IPS DF 19.7 (cell line): ENCODE data around the gene PRG3.
"Not testable (repeated sequence)": the region's sequence is repeated elsewhere in the genome, so short reads cannot be mapped to it uniquely, and the experiment has no call there.

Experiments
- DNase-seq: peaks from one replicate; pipeline ENCODE4 v3.0.0-alpha.2; 2013; ENCODE audit warnings: low read depth, low spot score

The PRG3 gene

GRCh38 chr11:57408771-57409170 lies 27.8 kb upstream of the PRG3 start:
- DNase-seq, result no peak

GRCh38 chr11:57407941-57408475 lies 27.1 kb upstream of the PRG3 start:
- DNase-seq, result no peak

GRCh38 chr11:57407010-57407920 lies 26.3 kb upstream of the PRG3 start:
- no peak for DNase-seq

- no peak for DNase-seq
Measured at GRCh38 chr11:57406337-57406904, 25.5 kb upstream of the PRG3 start.

GRCh38 chr11:57405271-57405860 lies 24.4 kb upstream of the PRG3 start:
- no peak for DNase-seq

GRCh38 chr11:57403802-57404147 lies 22.8 kb upstream of the PRG3 start:
- no peak for DNase-seq

- not testable (repeated sequence) for DNase-seq
Measured at GRCh38 chr11:57403003-57403801, 22.3 kb upstream of the PRG3 start.

GRCh38 chr11:57402188-57403002 lies 21.4 kb upstream of the PRG3 start:
- DNase-seq, result no peak

- DNase-seq, result no peak
Measured at GRCh38 chr11:57399972-57400578, 19.1 kb upstream of the PRG3 start.

GRCh38 chr11:57399221-57399620 lies 18.3 kb upstream of the PRG3 start:
- no peak for DNase-seq

- DNase-seq, result no peak
Measured at GRCh38 chr11:57397394-57397990, 16.5 kb upstream of the PRG3 start.

- no peak for DNase-seq
Measured at GRCh38 chr11:57396744-57397143, 15.8 kb upstream of the PRG3 start.

GRCh38 chr11:57395905-57396623 lies 15.1 kb upstream of the PRG3 start:
- no peak for DNase-seq

GRCh38 chr11:57394203-57394965 lies 13.4 kb upstream of the PRG3 start:
- no peak for DNase-seq

- no peak for DNase-seq
Measured at GRCh38 chr11:57392763-57393105, 11.8 kb upstream of the PRG3 start.

GRCh38 chr11:57392066-57392762 lies 11.3 kb upstream of the PRG3 start:
- no peak for DNase-seq

GRCh38 chr11:57391539-57391938 lies 10.6 kb upstream of the PRG3 start:
- DNase-seq, result no peak

- no peak for DNase-seq
Measured at GRCh38 chr11:57391111-57391510, 10.2 kb upstream of the PRG3 start.
